Measurements from ENCODE around the gene EPB41L3. TPM values are rescaled to one million over a fixed set of nuclear protein-coding genes. Genes with fewer than 3 reads are reported as not detected.

EPB41L3 gene
- total RNA-seq, 2 donors from 2014 or later, result 1.9 to 15.3 TPM

- H3K27me3 Mint-ChIP-seq, result peaks cover 12% of the 10 kb centered on the region
- H3K36me3 Mint-ChIP-seq (ENCODE audit: low read depth), result no peaks in the 10 kb centered on the region
- no peaks in the 10 kb centered on the region for H3K4me1 Mint-ChIP-seq
- no peak overlapping the region for H3K4me3 Mint-ChIP-seq
- no peak for DNase-seq
- no peak overlapping the region for H3K27ac Mint-ChIP-seq
- ATAC-seq, result no peak
- no peaks in the 10 kb centered on the region for H3K9me3 ChIP-seq (ENCODE audit: control insufficient read depth, low read length, poor library complexity, severe bottlenecking)
Measured at GRCh38 chr18:5449858-5450509, 93.8 kb downstream of the EPB41L3 start.

DNA sequence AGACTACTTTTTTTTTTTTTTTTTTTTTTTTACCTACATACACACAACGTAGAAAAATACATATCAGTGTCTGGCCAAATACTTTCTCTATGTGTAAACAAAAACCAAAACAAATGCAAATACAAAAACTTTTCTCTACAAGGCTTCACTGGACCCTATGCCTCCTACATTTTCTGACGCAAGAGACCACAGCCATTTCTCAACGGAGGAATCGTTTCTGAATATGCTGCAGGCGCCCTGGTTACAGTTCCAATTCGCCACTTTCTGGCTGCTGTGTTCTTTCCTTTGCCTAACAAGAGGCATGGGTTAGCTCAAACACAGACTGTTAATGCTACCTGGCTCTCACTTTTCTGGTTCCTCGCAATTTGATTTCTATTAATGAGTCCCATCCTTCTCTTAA is 96.4 kb downstream of the EPB41L3 start:
- Mint-ChIP-seq H3K4me1 (no peaks in the 10 kb centered on the region), H3K27ac (no peak overlapping the region), H3K27me3 (peaks cover 14% of the 10 kb centered on the region), H3K36me3 (ENCODE audit: low read depth) (no peaks in the 10 kb centered on the region), H3K4me3 (no peak overlapping the region)
- DNase-seq (no peak), ATAC-seq (no peak)
- H3K9me3 ChIP-seq (ENCODE audit: control insufficient read depth, low read length, poor library complexity, severe bottlenecking), result no peaks in the 10 kb centered on the region

GRCh38 chr18:5444847-5445246 is 99.0 kb downstream of the EPB41L3 start:
- DNase-seq (no peak), ATAC-seq (no peak)
- H3K9me3 ChIP-seq (ENCODE audit: control insufficient read depth, low read length, poor library complexity, severe bottlenecking), result no peaks in the 10 kb centered on the region
- no peaks in the 10 kb centered on the region for H3K4me1 Mint-ChIP-seq
- H3K36me3 Mint-ChIP-seq (ENCODE audit: low read depth), result no peaks in the 10 kb centered on the region
- no peak overlapping the region for H3K4me3 Mint-ChIP-seq
- peaks cover 8% of the 10 kb centered on the region for H3K27me3 Mint-ChIP-seq
- no peak overlapping the region for H3K27ac Mint-ChIP-seq

DNA sequence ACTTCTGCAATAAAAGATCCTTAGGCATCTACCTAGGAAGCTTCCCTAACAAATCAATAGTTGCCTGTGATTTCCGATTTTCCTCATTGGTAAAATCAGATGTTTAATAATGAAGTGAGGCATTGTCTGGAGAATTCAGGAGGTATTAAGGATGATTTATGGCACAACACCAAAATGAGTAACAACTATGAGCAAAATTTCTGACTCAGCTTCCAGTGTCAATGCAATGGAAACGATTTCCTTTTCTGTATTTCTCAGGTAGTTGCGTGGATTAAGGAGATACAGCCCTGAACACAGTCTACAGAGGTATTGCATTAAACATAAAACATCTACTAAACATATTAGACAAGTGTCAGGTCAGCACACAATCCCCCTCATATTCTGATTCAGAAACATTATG is 99.5 kb downstream of the EPB41L3 start:
- DNase-seq (no peak), ATAC-seq (no peak)
- H3K9me3 ChIP-seq (ENCODE audit: control insufficient read depth, low read length, poor library complexity, severe bottlenecking), result no peaks in the 10 kb centered on the region
- Mint-ChIP-seq H3K4me3 (no peak overlapping the region), H3K27me3 (peaks cover 8% of the 10 kb centered on the region), H3K4me1 (no peaks in the 10 kb centered on the region), H3K36me3 (ENCODE audit: low read depth) (no peaks in the 10 kb centered on the region), H3K27ac (no peak overlapping the region)

DNA sequence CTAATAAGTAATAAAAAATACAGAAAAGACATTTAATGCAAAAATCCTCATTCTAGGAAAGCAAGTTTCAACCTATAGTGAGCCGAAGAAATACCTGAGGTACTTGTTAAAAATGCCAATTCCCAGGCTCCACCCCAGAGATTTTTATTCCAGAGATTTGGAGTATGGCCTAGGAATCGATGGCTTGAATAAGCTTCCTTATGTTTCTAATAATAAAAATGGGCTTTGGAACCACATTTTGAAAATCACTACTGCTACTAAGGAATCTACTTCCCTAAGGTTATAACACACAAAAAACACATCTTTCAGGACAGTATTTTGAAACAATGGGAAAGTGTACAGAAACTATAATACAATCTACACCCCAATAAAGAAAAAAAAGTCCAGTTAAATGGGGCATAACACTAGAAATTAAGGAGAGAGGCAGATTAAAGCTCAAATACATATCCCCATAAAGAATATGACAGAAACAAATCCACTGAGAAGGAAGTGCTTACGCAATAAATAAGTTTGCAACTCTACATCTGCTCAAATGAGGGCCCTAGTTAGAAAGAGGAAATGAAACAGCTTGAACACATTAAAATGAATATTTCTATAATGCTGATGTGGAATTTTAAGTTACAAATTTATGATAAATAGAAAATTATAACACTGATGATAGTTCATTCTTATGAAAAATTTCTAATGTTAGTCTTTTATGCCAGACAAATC is 103.7 kb downstream of the EPB41L3 start:
- no peak for ATAC-seq
- Mint-ChIP-seq H3K27ac (no peak overlapping the region), H3K27me3 (peaks cover 8% of the 10 kb centered on the region), H3K4me3 (no peak overlapping the region), H3K36me3 (ENCODE audit: low read depth) (peaks cover 2% of the 10 kb centered on the region), H3K4me1 (no peaks in the 10 kb centered on the region)
- no peak for DNase-seq
- H3K9me3 ChIP-seq (ENCODE audit: control insufficient read depth, low read length, poor library complexity, severe bottlenecking), result no peaks in the 10 kb centered on the region

DNA sequence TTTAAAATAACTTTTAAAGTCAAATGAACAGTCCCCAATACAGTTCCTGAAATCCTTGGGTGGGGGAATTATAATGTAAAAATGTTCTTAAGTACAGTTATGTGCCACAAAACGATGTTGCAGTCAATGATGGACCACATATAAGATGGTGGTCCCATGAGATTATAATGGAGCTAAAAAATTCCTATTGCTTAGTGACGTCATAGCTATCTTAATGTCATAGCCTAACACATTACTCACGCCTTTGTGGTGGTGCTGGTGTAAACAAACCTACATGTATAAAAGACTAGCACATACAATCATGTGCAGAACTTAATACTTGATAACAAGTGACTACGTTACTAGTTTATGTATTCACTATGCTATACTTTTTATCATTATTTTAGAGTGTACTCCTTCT is 109.4 kb downstream of the EPB41L3 start:
- H3K9me3 ChIP-seq (ENCODE audit: control insufficient read depth, low read length, poor library complexity, severe bottlenecking), result no peaks in the 10 kb centered on the region
- Mint-ChIP-seq H3K4me1 (peaks cover 5% of the 10 kb centered on the region), H3K36me3 (ENCODE audit: low read depth) (peaks cover 2% of the 10 kb centered on the region), H3K27ac (no peak overlapping the region), H3K4me3 (no peak overlapping the region), H3K27me3 (peaks cover 13% of the 10 kb centered on the region)
- ATAC-seq, result no peak
- no peak for DNase-seq

GRCh38 chr18:5431836-5432575 is 111.8 kb downstream of the EPB41L3 start:
- Mint-ChIP-seq H3K27ac (no peak overlapping the region), H3K27me3 (peaks cover 19% of the 10 kb centered on the region), H3K4me1 (peaks cover 7% of the 10 kb centered on the region), H3K4me3 (no peak overlapping the region), H3K36me3 (ENCODE audit: low read depth) (no peaks in the 10 kb centered on the region)
- ATAC-seq (no peak), DNase-seq (no peak)
- H3K9me3 ChIP-seq (ENCODE audit: control insufficient read depth, low read length, poor library complexity, severe bottlenecking), result no peaks in the 10 kb centered on the region

DNA sequence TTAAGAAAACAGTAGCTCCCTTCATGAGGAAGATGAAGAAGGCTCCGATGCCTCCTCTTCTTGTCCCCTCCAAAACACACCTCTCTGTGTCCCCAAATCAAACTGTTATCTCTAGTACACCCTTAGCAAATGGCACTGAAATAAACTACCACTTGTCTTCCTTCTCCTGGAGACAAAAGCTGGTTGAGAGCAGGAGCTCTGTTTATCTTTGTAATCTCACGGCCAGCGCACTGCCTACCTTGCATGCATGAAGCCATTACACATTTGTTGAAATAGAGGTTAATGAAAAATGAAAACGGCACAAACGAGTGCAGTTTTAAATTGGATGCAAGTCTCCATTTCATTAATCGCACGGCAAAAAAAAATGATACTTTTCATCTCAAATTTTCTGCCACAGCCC is 113.7 kb downstream of the EPB41L3 start:
- ATAC-seq, result no peak
- H3K4me1 Mint-ChIP-seq, result peaks cover 7% of the 10 kb centered on the region
- H3K36me3 Mint-ChIP-seq (ENCODE audit: low read depth), result peaks cover 4% of the 10 kb centered on the region

GRCh38 chr18:5429681-5430080 is 114.1 kb downstream of the EPB41L3 start:
- ATAC-seq, result no peak
- H3K4me1 Mint-ChIP-seq, result peaks cover 7% of the 10 kb centered on the region
- no peak overlapping the region for H3K27ac Mint-ChIP-seq
- peaks cover 4% of the 10 kb centered on the region for H3K36me3 Mint-ChIP-seq (ENCODE audit: low read depth)
- peaks cover 31% of the 10 kb centered on the region for H3K27me3 Mint-ChIP-seq
- no peak for DNase-seq
- H3K9me3 ChIP-seq (ENCODE audit: control insufficient read depth, low read length, poor library complexity, severe bottlenecking), result no peaks in the 10 kb centered on the region
- H3K4me3 Mint-ChIP-seq, result no peak overlapping the region

More for the DNA sequence above, 113.7 kb downstream of the EPB41L3 start:
- H3K27ac Mint-ChIP-seq, result no peak overlapping the region
- no peaks in the 10 kb centered on the region for H3K9me3 ChIP-seq (ENCODE audit: control insufficient read depth, low read length, poor library complexity, severe bottlenecking)
- peaks cover 31% of the 10 kb centered on the region for H3K27me3 Mint-ChIP-seq
- no peak for DNase-seq
- no peak overlapping the region for H3K4me3 Mint-ChIP-seq

GRCh38 chr18:5425721-5426120 is 118.1 kb downstream of the EPB41L3 start:
- peaks cover 4% of the 10 kb centered on the region for H3K36me3 Mint-ChIP-seq (ENCODE audit: low read depth)
- H3K4me3 Mint-ChIP-seq, result no peak overlapping the region
- peaks cover 4% of the 10 kb centered on the region for H3K4me1 Mint-ChIP-seq
- ATAC-seq (no peak), DNase-seq (no peak)
- H3K27ac Mint-ChIP-seq, result no peak overlapping the region
- H3K9me3 ChIP-seq (ENCODE audit: control insufficient read depth, low read length, poor library complexity, severe bottlenecking), result no peaks in the 10 kb centered on the region
- peaks cover 35% of the 10 kb centered on the region for H3K27me3 Mint-ChIP-seq

DNA sequence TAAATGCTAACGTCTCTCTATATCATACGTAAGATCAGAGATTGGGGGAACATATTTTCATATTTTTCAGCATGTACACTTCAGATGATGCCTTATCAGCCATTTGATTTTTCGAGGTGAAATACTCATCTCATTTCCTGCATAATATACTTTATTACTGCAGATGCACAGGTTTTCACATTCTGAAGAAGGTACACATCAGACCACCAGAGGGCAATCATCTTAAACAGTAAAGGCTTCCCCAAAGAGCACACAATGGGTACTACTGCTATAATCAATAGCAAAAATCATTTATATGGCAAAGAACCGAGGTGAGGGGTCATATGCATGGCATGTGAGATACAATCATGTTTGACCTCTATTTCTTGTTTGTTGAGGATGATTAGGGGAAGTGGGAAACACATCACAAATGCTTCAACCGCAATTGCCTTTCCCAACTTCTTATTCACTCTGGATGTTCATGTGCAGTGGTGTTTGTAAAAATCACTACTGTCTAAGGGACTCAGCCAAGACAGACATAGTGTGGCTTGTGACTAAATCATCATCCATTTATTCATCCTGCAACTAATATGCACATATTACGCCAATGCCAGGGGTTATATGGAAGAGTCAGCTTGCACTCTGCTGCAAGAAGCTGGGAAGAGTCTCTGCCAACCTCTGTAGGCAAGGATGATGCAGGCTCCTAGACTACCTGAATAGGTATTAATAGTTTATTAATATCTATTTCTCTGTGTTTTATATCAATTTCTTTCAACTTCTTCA is 118.7 kb downstream of the EPB41L3 start:
- ATAC-seq, result peak; percentile 52
- DNase-seq, result no peak
- Mint-ChIP-seq H3K36me3 (ENCODE audit: low read depth) (peaks cover 4% of the 10 kb centered on the region), H3K4me3 (no peak overlapping the region), H3K27ac (no peak overlapping the region), H3K27me3 (peaks cover 35% of the 10 kb centered on the region), H3K4me1 (peaks cover 4% of the 10 kb centered on the region)
- H3K9me3 ChIP-seq (ENCODE audit: control insufficient read depth, low read length, poor library complexity, severe bottlenecking), result no peaks in the 10 kb centered on the region

DNA sequence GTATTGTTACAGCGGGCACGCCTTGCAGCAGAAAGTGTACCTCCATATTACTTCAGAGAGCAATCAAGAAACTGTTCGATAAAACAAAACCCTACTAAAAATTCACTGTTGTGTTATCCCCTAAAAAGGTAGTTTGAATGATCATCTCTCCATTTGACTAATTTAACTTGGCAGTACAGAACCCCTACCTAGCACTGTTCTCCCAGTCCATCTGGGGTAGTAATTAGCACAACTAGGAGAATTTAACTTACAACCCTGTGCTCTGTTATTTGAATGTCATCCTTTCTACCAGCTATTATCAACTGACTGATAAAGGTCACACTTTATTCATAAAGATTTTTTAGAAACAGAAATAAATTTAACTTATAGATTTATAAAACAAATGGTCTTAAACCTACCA is 121.2 kb downstream of the EPB41L3 start:
- H3K4me3 Mint-ChIP-seq, result no peak overlapping the region
- peaks cover 57% of the 10 kb centered on the region for H3K27me3 Mint-ChIP-seq
- H3K9me3 ChIP-seq (ENCODE audit: control insufficient read depth, low read length, poor library complexity, severe bottlenecking), result no peaks in the 10 kb centered on the region
- H3K36me3 Mint-ChIP-seq (ENCODE audit: low read depth), result peaks cover 4% of the 10 kb centered on the region
- H3K4me1 Mint-ChIP-seq, result peaks cover 4% of the 10 kb centered on the region
- H3K27ac Mint-ChIP-seq, result no peak overlapping the region
- no peak for ATAC-seq
- no peak for DNase-seq

GRCh38 chr18:5421981-5422380 is 121.8 kb downstream of the EPB41L3 start:
- Mint-ChIP-seq H3K36me3 (ENCODE audit: low read depth) (peaks cover 4% of the 10 kb centered on the region), H3K27ac (no peak overlapping the region), H3K4me1 (peaks cover 3% of the 10 kb centered on the region), H3K4me3 (no peak overlapping the region), H3K27me3 (peaks cover 58% of the 10 kb centered on the region)
- DNase-seq, result no peak
- ATAC-seq, result no peak
- H3K9me3 ChIP-seq (ENCODE audit: control insufficient read depth, low read length, poor library complexity, severe bottlenecking), result no peaks in the 10 kb centered on the region

Measured in T-helper 17 cell (primary cell).